PC-9 (cell line): Measurements from ENCODE around the gene CTBP2. TPM values are rescaled to one million over a fixed set of nuclear protein-coding genes. Genes with fewer than 3 reads are reported as not detected.

Experiments used
- BruUV-seq: library from RNA; stranded (reverse); fragments of 400-500 nt; replicated peaks from 2 replicates; lab custom pipeline; 2021; lab: Mats Ljungman, UMichigan
- CTCF ChIA-PET: fragments of 300-600 bp; sonication (Branson Sonifier 250); formaldehyde crosslinking; loops from one replicate; lab custom pipeline; 2022; ENCODE audit warnings: antibody characterized with exemption; lab: Charles Lee
- POLR2A ChIA-PET: fragments of 300-600 bp; sonication (Branson Sonifier 250); formaldehyde crosslinking; loops from one replicate; lab custom pipeline; 2022; ENCODE audit warnings: antibody characterized with exemption; ENCODE audit not compliant: unreplicated experiment; lab: Charles Lee
- DNase-seq, 2 experiments: peaks; one replicate each; pipeline versions ENCODE4 v3.0.0 to v3.0.0-alpha.2; 2015 to 2022; ENCODE audit warnings: mixed read lengths in 1 of 2
- H2AFZ ChIP-seq: fragments of 200-600 bp; sonication (generic); 2 replicates; pipeline ENCODE4 v1.8.1; 2017; ENCODE audit warnings: antibody characterized with exemption
- H3F3A ChIP-seq: fragments of 200-600 bp; sonication (generic); 2 replicates; pipeline ENCODE4 v1.8.1; 2017; ENCODE audit warnings: antibody characterized with exemption, mild to moderate bottlenecking, low read depth; ENCODE audit not compliant: insufficient read depth
- H3K27ac ChIP-seq: fragments of 200-600 bp; sonication (generic); 2 replicates; pipeline ENCODE4 v1.6.1; 2016; ENCODE audit warnings: mixed run types
- H3K27me3 ChIP-seq: fragments of 200-600 bp; sonication (generic); 2 replicates; pipeline ENCODE4 v1.6.1; 2016; ENCODE audit warnings: low read depth, mixed run types; ENCODE audit not compliant: insufficient read depth
- H3K36me3 ChIP-seq: fragments of 200-600 bp; sonication (generic); 2 replicates; pipeline ENCODE4 v1.6.1; 2016; ENCODE audit warnings: low read depth, mixed run types
- H3K4me1 ChIP-seq: fragments of 200-600 bp; sonication (generic); replicated peaks from 2 replicates; pipeline ENCODE4 v1.6.1; 2016; ENCODE audit warnings: mixed run types; ENCODE audit not compliant: insufficient read depth
- H3K4me2 ChIP-seq: fragments of 200-600 bp; sonication (generic); 2 replicates; pipeline ENCODE4 v1.6.1; 2017; ENCODE audit warnings: mixed run types
- H3K4me3 ChIP-seq: fragments of 200-600 bp; sonication (generic); 2 replicates; pipeline ENCODE4 v1.6.1; 2016; ENCODE audit warnings: mixed run types
- H3K79me2 ChIP-seq: fragments of 200-600 bp; sonication (generic); 2 replicates; pipeline ENCODE4 v1.6.1; 2017; ENCODE audit warnings: low read depth, mixed run types
- H3K9me2 ChIP-seq: fragments of 200-600 bp; sonication (generic); 2 replicates; pipeline ENCODE4 v1.8.1; 2017; ENCODE audit warnings: mild to moderate bottlenecking; ENCODE audit not compliant: insufficient read depth
- H3K9me3 ChIP-seq: fragments of 200-600 bp; sonication (generic); 2 replicates; pipeline ENCODE4 v1.8.1; 2016; ENCODE audit warnings: low read depth; ENCODE audit not compliant: insufficient read depth
- H4K20me1 ChIP-seq: fragments of 200-600 bp; sonication (generic); 2 replicates; pipeline ENCODE4 v1.8.1; 2017; ENCODE audit not compliant: insufficient read depth
- CTCF ChIP-seq: fragments of 200-600 bp; sonication (generic); conservative IDR thresholded peaks from 2 replicates; pipeline ENCODE4 v1.6.1; 2017; ENCODE audit warnings: mixed run types, antibody characterized with exemption, mild to moderate bottlenecking, moderate library complexity
- EZH2 ChIP-seq: fragments of 200-600 bp; sonication (generic); IDR thresholded peaks from 2 replicates; pipeline ENCODE4 v1.8.0; 2017; ENCODE audit warnings: antibody characterized with exemption, low read depth
- intact Hi-C: fragments of 100-400 bp; cut with micrococcal nuclease; formaldehyde crosslinking; loops from one replicate; pipeline ENCODE4 v1.10.0; 2022; ENCODE audit not compliant: unreplicated experiment
- total RNA-seq: library from RNA; stranded (reverse); gene quantifications from 2 replicates; pipeline ENCODE4 v1.2.3, GENCODE V29; 2021

CTBP2 gene
- total RNA-seq, 1 experiment from 2014 or later = 60.5 TPM

DNA sequence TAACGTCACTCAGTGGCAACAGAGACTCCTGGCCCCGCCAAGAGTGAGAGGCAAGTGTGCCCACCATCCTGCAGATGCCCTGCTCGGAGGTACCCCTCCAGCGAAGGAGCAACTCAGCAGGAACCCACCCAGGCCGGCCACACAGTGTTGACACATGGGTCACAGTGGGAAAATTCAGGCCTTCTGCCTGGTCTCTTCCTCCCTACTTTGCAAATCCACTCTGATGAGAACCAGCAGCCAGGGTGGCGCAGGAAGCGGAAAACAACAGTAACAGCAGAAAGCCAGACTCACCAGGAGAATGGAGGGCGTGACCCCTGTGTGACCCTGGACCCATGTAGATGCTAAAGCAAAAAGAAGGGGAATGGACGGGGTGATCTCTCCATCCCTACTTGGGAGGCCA is 53.8 kb downstream of the CTBP2 start:
- DNase-seq = no peak
- Histone ChIP-seq H3K4me1 (peaks cover 15% of the 10 kb centered on the region), H4K20me1 (peaks cover 35% of the 10 kb centered on the region), H3K4me2 (no peak overlapping the region), H3K4me3 (no peak overlapping the region), H3K27ac (no peak overlapping the region), H3K27me3 (no peaks in the 10 kb centered on the region), H3K79me2 (peaks cover 88% of the 10 kb centered on the region), H3K36me3 (no peaks in the 10 kb centered on the region; the same call in 1 of the 2 replicates), H3K9me3 (no peaks in the 10 kb centered on the region), H2AFZ (no peak overlapping the region), H3K9me2 (no peaks in the 10 kb centered on the region), H3F3A (no peaks in the 10 kb centered on the region; the same call in 1 of the 2 replicates)
- no TSS peak for BruUV-seq
- no peak for TF ChIP-seq CTCF
- TF ChIP-seq EZH2 = no peak
- intact Hi-C loops = no loop called here
- ChIA-PET CTCF (no interaction called here), POLR2A (no interaction called here)

DNA sequence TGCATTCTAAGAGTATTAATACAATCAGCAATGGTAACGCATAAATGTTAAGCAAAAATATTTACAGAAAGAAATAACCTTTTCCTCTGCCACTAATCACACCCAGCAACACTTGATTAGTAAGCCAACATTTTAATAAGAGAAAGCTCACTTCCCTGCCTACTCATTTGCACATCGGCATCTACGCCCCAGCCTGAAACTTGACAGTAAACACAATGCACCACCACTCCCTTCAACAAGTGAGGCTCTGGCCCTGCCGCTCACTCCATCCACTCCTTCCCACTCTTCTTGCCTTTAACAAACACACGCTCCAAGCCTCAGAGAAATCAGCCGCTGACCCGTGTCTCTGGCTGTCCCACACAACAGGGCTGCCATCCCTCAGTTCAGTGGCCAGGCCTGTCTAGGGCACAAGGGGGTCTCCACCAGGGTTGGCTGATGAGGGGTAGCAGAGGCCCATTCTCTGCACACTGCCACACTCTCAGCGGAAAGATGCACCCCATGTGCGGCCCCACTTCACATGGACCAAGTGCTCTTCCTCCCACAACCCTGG is 54.6 kb downstream of the CTBP2 start:
- no peak overlapping the region for H3K4me2 ChIP-seq
- no peaks in the 10 kb centered on the region for H3K9me3 ChIP-seq
- H3K36me3 ChIP-seq = no peaks in the 10 kb centered on the region; the same call in 1 of the 2 replicates
- ChIA-PET POLR2A (no interaction called here), CTCF (no interaction called here)
- H2AFZ ChIP-seq = no peak overlapping the region
- DNase-seq = no peak
- peaks cover 33% of the 10 kb centered on the region for H4K20me1 ChIP-seq
- H3K27me3 ChIP-seq = no peaks in the 10 kb centered on the region
- intact Hi-C loops = no loop called here
- H3K9me2 ChIP-seq = no peaks in the 10 kb centered on the region
- H3F3A ChIP-seq = no peaks in the 10 kb centered on the region; the same call in 1 of the 2 replicates
- H3K4me3 ChIP-seq = no peak overlapping the region
- no peak overlapping the region for H3K27ac ChIP-seq
- no peak for TF ChIP-seq EZH2
- no peak for TF ChIP-seq CTCF
- peaks cover 15% of the 10 kb centered on the region for H3K4me1 ChIP-seq
- BruUV-seq = no TSS peak
- H3K79me2 ChIP-seq = peaks cover 88% of the 10 kb centered on the region

DNA sequence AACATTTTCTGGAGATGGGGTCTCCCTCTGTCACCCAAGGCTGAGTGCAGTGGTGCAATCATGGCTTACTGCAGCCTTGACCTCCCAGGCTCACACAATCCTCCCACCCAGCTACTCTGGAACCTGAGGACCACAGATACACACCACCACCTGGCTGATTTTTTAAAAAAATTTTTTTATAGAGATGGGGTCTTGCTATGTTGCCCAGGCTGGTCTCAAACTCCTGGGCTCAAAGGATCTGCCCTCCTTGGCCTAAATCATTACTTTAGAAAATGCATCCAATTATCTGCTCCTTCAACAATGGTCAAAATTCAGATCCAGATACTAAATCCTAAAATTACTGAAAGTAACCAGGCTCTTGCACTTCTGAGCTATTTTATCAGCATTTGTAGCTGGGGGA is 55.2 kb downstream of the CTBP2 start:
- POLR2A ChIA-PET = no interaction called here
- TF ChIP-seq EZH2 (no peak), CTCF (no peak)
- H3K4me2 ChIP-seq = no peak overlapping the region
- peaks cover 15% of the 10 kb centered on the region for H3K4me1 ChIP-seq
- CTCF ChIA-PET = no interaction called here
- no peak overlapping the region for H2AFZ ChIP-seq
- H3K4me3 ChIP-seq = no peak overlapping the region
- no peaks in the 10 kb centered on the region; the same call in 1 of the 2 replicates for H3F3A ChIP-seq
- no peaks in the 10 kb centered on the region for H3K36me3 ChIP-seq
- BruUV-seq = no TSS peak
- H3K27me3 ChIP-seq = no peaks in the 10 kb centered on the region
- no peaks in the 10 kb centered on the region for H3K9me3 ChIP-seq
- H4K20me1 ChIP-seq = peaks cover 27% of the 10 kb centered on the region
- intact Hi-C loops = no loop called here
- peaks cover 87% of the 10 kb centered on the region for H3K79me2 ChIP-seq
- no peak overlapping the region for H3K27ac ChIP-seq
- DNase-seq = no peak
- H3K9me2 ChIP-seq = no peaks in the 10 kb centered on the region
